Embryonic facial prominence (tissue), 1 donor: ENCODE data around the gene HDAC1.
"Not testable (repeated sequence)": the region's sequence is repeated elsewhere in the genome, so short reads cannot be mapped to it uniquely, and the experiment has no call there.

Experiments
- DNase-seq: peaks from one replicate; pipeline ENCODE4 v3.0.0-alpha.2; 2016; ENCODE audit errors: extremely low spot score

HDAC1 gene

GRCh38 chr1:32291708-32292538 lies at the start of gene HDAC1:
Gene HDAC1, plus strand, starts transcription at chr1:32292083. Its CDS starts 87 bp downstream, at chr1:32292170.
- peak; percentile 75 for DNase-seq

DNA sequence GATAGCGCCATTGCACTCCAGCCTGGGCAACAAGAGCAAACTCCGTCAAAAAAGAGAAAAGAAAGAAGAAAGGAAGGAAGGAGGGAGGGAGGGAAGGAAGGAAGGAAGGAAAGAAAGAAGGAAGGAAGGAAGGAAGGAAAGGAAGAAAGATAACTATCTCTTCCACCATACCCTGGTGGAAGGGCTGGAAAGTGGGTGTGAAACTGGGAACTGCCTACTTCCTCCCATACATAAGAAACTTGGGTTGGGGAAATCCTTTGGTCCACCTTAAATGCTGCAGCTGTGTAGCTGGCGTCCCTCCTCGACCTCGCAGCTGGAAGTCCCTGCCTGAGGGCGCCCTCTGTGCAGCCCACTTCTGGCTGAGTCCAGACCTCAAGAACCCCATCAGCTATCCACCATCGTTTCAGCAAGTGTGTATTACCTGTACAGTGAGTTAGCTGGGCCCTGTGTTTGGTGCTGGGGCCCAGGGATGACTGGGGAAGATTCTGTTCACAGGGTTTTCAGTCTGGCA lies 49.5 kb upstream of the HDAC1 start:
- DNase-seq: no peak

- no peak for DNase-seq
These were observed 45.0 kb upstream of the HDAC1 start, which contains the start of gene FAM167B for GRCh38 chr1:32246888-32247273. Gene FAM167B, plus strand, starts transcription at chr1:32247222. Its CDS starts 200 bp downstream, at chr1:32247422.

DNA sequence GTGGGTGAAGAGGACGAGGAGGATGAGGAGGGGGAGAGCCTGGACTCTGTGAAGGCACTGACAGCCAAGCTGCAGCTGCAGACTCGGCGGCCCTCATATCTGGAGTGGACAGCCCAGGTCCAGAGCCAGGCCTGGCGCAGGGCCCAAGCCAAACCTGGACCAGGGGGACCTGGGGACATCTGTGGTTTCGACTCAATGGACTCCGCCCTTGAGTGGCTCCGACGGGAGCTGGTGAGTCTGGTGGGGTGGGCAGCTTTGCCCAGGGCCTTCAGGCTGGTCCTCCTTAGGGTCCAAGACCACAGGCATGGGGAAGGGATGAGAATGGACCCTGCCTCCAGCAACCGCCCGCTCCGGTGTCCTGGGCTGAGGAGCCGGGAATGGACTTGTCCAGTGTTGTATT lies 44.4 kb upstream of the HDAC1 start:
- DNase-seq: no peak

DNA sequence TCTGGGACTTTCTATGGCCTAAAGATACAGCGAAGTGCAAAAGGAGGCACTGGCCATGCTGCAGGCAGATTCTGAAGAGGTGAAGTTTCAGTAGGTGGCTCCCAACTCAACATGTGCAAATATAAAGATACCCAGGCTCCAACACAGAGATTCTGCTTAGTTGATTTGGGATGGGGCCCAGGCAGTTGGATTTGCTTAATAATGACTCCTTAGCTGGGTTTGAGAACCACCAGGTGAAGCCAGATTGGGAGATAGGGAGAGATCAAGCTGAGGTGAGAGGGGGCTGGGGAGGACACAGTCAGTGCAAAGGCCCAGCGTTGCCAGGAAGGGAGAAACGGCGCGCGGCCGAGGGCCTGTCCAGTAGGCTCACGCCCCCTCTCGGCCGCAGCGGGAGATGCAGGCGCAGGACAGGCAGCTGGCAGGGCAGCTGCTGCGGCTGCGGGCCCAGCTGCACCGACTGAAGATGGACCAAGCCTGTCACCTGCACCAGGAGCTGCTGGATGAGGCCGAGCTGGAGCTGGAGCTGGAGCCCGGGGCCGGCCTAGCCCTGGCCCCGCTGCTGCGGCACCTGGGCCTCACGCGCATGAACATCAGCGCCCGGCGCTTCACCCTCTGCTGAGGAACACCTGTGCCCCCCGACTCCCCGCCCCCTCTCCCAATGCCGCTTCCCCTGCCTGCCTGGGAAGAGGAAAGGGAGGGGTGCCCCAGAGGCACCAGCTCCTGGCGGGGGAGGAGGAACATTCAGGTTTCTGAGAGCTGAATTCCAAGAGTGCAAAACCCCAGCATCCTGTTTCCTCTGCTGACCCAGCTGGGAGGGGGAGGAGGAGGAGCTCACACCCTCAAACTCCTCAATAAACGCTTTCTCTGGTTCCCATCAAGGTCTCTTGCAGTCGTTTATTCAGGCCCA lies 43.6 kb upstream of the HDAC1 start:
- no peak for DNase-seq

GRCh38 chr1:32249831-32250525 lies 41.9 kb upstream of the HDAC1 start:
- DNase-seq: no peak

DNA sequence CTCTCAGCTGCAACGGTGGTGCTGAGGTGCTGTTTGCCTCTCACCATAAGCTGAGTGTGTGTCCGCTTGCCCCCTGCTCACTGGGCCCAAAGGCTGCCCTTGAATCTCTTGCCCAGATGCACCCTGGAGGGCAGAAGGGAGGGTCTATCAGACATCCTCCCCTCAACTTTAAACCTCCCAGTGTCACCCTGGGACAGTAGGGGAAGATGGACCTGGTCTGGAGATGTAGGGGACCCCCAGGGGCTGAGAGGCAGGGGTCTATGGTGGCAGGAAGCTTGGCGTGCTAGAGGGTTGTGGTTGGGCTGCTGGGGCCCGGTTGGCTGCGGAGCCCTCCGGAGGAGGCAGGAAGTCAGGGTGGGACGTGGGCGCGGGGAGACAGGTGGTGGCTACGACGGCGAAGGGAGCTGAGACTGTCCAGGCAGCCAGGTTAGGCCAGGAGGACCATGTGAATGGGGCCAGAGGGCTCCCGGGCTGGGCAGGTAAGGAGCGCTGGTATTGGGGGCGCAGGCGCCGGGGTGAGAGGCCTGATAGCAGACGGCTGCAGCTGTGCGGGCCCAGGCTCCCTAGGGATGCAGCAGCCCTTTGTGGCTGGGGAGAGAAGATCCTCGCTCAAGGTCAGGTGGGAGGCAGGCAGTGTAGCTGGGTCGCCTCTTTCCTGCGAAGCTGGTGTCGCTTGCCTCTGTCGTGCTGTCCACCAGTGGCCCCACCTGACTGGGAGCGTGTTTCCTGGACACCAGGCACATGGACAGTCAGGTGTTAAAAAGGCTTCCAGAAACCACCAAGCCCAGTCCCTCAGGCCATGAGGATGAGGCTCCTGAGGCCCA lies 40.8 kb upstream of the HDAC1 start, which contains the start of gene LCK:
LCK (plus strand) TSS at position 373 of the 824 bp plus-strand sequence. CDS start 23,065 bp downstream, outside the sequence.
- DNase-seq: no peak

DNA sequence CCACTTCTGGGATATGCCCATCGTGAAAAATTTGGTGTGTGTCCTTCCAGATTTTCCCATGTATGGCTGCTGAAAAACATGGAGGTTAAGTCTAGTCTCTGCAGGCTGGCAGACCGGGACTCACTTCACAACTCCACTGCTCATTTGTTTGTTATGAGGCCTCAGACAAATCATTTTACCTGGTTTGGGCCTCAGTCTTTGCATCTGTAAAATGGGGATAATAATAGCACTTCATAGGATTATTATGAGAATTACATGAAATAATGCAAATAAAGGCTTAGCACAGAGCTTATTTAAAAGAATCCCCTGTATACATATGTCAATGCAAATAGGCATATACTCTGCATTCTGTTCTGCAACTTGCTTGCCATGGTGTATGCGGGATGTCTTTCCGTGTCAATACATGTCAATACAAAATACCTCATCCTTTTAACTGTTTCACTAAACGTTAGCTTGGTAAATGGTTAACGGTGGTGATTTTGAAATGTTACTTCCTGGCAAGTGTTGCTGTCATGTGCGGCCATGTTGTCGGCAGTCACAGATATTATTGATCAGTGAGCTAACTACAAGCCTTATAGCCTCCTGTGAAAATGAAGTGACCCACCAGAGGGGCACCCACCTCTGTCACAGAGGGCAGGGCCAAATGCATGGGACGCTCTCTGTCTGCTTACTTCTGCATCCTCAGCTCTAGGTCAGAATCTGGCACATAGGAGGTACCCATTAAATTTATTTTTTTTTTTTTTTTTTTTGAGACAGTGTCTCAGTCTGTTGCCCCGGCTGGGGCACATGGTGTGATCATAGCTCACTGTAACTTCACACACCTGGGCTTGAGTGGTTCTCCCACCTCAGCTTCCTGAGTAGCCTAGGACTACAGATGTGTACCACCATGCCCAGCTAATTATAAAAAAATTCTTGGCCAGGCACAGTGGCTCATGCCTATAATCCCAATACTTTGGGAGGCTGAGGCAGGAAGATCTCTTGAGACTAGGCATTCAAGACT lies 36.5 kb upstream of the HDAC1 start:
- no peak for DNase-seq

- DNase-seq: no peak
These were observed 35.2 kb upstream of the HDAC1 start for GRCh38 chr1:32256473-32257226.

DNA sequence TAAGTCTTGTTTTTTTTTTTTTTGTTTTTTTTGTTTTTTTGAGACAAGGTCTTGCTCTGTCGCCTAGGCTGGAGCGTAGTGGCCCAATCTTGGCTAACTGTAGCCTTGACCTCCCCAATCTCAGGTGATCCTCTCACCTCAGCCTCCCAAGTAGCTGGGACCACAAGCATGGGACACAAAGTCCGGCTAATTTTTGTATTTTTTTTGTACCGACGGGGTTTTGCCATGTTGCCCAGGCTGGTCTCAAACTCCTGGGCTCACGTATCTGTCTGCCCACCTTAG lies 34.7 kb upstream of the HDAC1 start:
- DNase-seq: no peak

- DNase-seq: not testable (repeated sequence)
These were observed 28.7 kb upstream of the HDAC1 start for GRCh38 chr1:32263236-32263593.

DNA sequence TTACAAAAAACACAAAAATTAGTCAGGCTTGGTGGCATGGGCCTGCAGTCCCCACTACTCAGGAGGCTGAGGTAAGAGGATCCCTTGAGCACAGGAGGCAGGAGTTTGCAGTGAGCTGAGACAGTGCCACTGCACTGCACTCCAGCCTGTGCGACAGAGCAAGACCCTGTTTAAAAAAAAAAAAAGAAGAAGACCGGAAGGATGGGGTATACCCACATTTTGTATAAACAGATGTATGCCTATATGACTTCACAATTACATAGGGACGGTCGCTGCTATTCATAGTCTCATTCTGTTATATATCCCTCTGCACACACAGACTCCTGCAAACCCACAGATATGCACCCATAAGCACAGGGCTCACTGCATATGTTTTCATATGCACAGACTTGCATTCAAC lies 28.1 kb upstream of the HDAC1 start:
- no peak for DNase-seq

- DNase-seq: no peak
These were observed 26.0 kb upstream of the HDAC1 start for GRCh38 chr1:32265846-32266245.

- DNase-seq: no peak
These were observed 24.8 kb upstream of the HDAC1 start for GRCh38 chr1:32266921-32267591.

DNA sequence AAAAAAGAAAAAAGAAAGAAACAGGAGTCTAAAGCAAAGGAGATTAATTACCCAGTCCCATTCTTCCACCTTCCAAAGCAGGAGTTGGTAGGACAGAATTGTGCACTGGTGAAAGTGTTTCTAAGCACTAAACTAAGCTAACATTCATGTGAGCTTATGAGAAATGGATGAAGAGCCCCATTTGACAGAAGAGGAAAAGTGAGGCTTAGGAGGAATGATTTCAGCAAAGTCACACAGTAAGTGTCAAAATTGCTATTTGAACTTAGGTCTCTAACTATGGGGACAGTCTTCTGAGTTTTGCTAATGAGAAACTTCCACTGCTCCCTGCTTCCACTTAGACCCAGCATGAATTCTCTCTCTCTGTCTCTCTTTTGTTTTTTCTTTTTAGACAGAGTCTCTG lies 22.1 kb upstream of the HDAC1 start:
- DNase-seq: no peak

DNA sequence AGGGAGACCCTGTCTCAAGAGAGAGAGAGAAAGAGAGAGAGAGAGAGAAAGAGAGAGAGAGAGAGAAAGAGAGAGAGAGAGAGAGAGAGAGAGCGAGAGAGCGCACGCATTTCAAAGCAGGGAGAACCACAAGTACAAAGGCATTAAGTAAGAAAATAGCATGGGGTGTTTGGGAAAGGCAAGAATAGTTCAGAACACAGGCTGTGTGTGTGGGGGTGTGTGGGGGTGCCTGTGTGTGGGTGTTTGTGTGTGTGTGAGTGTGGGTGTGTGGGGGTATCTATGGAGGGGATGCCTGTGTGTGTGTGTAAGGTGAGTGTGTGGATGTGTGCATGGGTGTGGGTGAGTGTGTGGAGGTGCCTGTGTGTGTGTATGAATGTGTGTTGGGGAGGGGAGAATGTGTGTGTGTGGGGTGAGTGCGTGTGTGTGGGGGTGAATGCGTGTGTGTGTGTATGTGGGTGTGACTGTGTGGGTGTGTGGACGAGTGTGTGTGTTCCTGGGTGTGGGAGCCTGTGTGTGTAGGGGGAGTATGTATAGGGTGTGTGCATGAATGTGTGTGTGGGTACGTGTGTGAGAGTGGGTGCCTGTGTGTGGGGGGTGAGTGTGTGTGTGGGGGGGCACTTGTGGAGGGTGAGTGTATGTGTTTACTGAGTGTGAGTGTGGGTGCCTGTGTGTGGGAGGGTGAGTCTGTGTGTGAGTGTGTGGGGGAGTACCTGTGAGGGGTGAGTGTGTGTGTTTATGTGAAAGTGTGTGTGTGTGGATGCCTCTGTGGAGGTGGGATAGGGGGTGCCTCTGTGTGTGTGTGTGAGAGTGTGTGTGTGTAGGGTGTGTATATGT lies 19.1 kb upstream of the HDAC1 start:
- DNase-seq: no peak

DNA sequence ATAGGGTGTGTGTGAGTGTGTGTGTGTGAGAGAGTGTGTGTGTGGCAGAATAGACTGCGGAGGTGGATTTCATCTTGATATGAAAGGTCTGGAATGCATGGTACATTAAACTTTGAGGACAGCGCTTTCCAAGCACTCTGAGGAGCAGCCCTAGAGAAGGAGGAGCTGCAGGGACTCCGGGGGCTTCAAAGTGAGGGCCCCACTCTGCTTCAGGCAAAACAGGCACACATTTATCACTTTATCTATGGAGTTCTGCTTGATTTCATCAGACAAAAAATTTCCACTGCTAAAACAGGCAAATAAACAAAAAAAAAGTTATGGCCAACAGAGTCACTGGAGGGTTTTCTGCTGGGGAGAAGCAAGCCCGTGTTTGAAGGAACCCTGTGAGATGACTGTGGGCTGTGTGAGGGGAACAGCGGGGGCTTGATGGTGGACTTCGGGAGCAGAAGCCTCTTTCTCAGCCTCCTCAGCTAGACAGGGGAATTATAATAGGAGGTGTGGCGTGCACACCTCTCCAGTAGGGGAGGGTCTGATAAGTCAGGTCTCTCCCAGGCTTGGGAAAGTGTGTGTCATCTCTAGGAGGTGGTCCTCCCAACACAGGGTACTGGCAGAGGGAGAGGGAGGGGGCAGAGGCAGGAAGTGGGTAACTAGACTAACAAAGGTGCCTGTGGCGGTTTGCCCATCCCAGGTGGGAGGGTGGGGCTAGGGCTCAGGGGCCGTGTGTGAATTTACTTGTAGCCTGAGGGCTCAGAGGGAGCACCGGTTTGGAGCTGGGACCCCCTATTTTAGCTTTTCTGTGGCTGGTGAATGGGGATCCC lies 18.3 kb upstream of the HDAC1 start:
- DNase-seq: no peak
